ENCODE results near the gene CD34.

DNA sequence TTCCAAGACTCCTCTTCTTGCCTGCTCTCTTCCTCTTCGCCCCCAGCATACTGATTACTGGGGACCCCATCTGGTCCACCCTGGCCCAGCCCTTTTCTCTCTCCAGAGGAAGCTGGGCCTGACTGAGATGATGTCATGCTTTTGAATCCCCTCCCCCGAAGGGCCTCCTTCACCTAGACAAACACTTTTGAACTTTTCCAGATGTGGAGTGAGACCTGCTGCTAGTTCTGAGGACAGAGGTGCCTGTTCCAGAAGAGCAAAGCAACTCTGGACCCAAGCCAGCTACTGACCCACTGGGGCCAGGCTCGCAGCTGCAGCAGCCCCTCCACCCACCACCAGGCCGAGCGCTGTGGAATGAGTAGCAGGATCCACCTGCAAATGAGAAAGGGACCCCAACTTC lies 8.4 kb downstream of the CD34 start:
- TF ChIP-seq TAF1 (IDR thresholded peaks at IDR 0.05; ENCODE audit: low read depth, low read length): no peak
- no peak for TF ChIP-seq POLR2AphosphoS5 (IDR thresholded peaks at IDR 0.05; ENCODE audit: low read depth, low read length)
